PC-9 (cell line): Measurements from ENCODE around the gene C2CD4C. TPM values are rescaled to one million over a fixed set of nuclear protein-coding genes. Genes with fewer than 3 reads are reported as not detected.

Experiments used
- BruUV-seq: library from RNA; stranded (reverse); fragments of 400-500 nt; replicated peaks from 2 replicates; lab custom pipeline; 2021; lab: Mats Ljungman, UMichigan
- CTCF ChIA-PET: fragments of 300-600 bp; sonication (Branson Sonifier 250); formaldehyde crosslinking; loops from one replicate; lab custom pipeline; 2022; ENCODE audit warnings: antibody characterized with exemption; lab: Charles Lee
- POLR2A ChIA-PET: fragments of 300-600 bp; sonication (Branson Sonifier 250); formaldehyde crosslinking; loops from one replicate; lab custom pipeline; 2022; ENCODE audit warnings: antibody characterized with exemption; ENCODE audit not compliant: unreplicated experiment; lab: Charles Lee
- DNase-seq, 2 experiments: peaks; one replicate each; pipeline versions ENCODE4 v3.0.0 to v3.0.0-alpha.2; 2015 to 2022; ENCODE audit warnings: mixed read lengths in 1 of 2
- H2AFZ ChIP-seq: fragments of 200-600 bp; sonication (generic); 2 replicates; pipeline ENCODE4 v1.8.1; 2017; ENCODE audit warnings: antibody characterized with exemption
- H3F3A ChIP-seq: fragments of 200-600 bp; sonication (generic); 2 replicates; pipeline ENCODE4 v1.8.1; 2017; ENCODE audit warnings: antibody characterized with exemption, mild to moderate bottlenecking, low read depth; ENCODE audit not compliant: insufficient read depth
- H3K27ac ChIP-seq: fragments of 200-600 bp; sonication (generic); 2 replicates; pipeline ENCODE4 v1.6.1; 2016; ENCODE audit warnings: mixed run types
- H3K27me3 ChIP-seq: fragments of 200-600 bp; sonication (generic); 2 replicates; pipeline ENCODE4 v1.6.1; 2016; ENCODE audit warnings: low read depth, mixed run types; ENCODE audit not compliant: insufficient read depth
- H3K36me3 ChIP-seq: fragments of 200-600 bp; sonication (generic); 2 replicates; pipeline ENCODE4 v1.6.1; 2016; ENCODE audit warnings: low read depth, mixed run types
- H3K4me1 ChIP-seq: fragments of 200-600 bp; sonication (generic); replicated peaks from 2 replicates; pipeline ENCODE4 v1.6.1; 2016; ENCODE audit warnings: mixed run types; ENCODE audit not compliant: insufficient read depth
- H3K4me2 ChIP-seq: fragments of 200-600 bp; sonication (generic); 2 replicates; pipeline ENCODE4 v1.6.1; 2017; ENCODE audit warnings: mixed run types
- H3K4me3 ChIP-seq: fragments of 200-600 bp; sonication (generic); 2 replicates; pipeline ENCODE4 v1.6.1; 2016; ENCODE audit warnings: mixed run types
- H3K79me2 ChIP-seq: fragments of 200-600 bp; sonication (generic); 2 replicates; pipeline ENCODE4 v1.6.1; 2017; ENCODE audit warnings: low read depth, mixed run types
- H3K9me2 ChIP-seq: fragments of 200-600 bp; sonication (generic); 2 replicates; pipeline ENCODE4 v1.8.1; 2017; ENCODE audit warnings: mild to moderate bottlenecking; ENCODE audit not compliant: insufficient read depth
- H3K9me3 ChIP-seq: fragments of 200-600 bp; sonication (generic); 2 replicates; pipeline ENCODE4 v1.8.1; 2016; ENCODE audit warnings: low read depth; ENCODE audit not compliant: insufficient read depth
- H4K20me1 ChIP-seq: fragments of 200-600 bp; sonication (generic); 2 replicates; pipeline ENCODE4 v1.8.1; 2017; ENCODE audit not compliant: insufficient read depth
- EZH2 ChIP-seq: fragments of 200-600 bp; sonication (generic); IDR thresholded peaks from 2 replicates; pipeline ENCODE4 v1.8.0; 2017; ENCODE audit warnings: antibody characterized with exemption, low read depth
- intact Hi-C: fragments of 100-400 bp; cut with micrococcal nuclease; formaldehyde crosslinking; loops from one replicate; pipeline ENCODE4 v1.10.0; 2022; ENCODE audit not compliant: unreplicated experiment
- total RNA-seq: library from RNA; stranded (reverse); gene quantifications from 2 replicates; pipeline ENCODE4 v1.2.3, GENCODE V29; 2021
- TF ChIP-seq, protein P1 (sequence below): fragments of 200-600 bp; sonication (generic); conservative IDR thresholded peaks from 2 replicates; pipeline ENCODE4 v1.6.1; 2017; ENCODE audit warnings: mixed run types, antibody characterized with exemption, mild to moderate bottlenecking, moderate library complexity

C2CD4C gene
- total RNA-seq, 1 experiment from 2014 or later, result 1.2 TPM

DNA sequence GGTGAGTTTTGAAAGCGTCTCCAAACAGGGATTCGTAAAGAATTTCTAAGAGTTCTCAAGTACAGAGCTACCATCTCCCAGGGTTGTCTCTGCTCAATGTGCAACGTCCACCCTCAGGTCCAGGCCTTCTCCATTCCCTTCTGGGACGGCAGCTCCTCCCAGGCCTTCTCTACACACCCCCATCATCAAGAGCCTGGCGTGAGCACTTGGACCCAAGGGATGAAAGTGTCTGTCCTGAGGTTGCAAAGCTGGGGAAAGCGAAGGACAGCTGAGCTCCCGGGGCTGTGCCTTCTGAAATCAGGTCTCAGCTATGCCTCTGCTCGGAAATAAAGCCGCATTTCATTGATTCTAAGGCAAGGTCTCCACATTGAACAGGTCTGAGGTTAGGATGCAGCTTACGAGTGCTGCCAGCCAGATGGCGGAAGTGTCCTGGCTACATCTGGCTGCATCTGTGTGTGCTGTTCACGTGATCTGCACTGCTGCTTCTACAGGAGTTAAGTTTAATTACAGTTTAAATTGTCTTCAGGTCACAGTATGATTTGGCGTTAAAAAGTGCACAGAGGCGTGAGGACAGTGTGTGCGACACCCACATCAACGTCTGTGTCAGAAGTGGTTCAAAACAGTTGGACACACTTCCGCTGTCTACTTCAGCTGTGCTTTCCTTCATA lies 37.3 kb downstream of the C2CD4C start:
- intact Hi-C loops, result no loop called here
- Histone ChIP-seq H3K4me3 (no peak overlapping the region), H4K20me1 (no peaks in the 10 kb centered on the region), H2AFZ (no peak overlapping the region), H3K36me3 (no peaks in the 10 kb centered on the region), H3K4me2 (no peak overlapping the region), H3K4me1 (no peaks in the 10 kb centered on the region), H3K9me2 (no peaks in the 10 kb centered on the region), H3K27me3 (peaks cover 96% of the 10 kb centered on the region), H3K27ac (no peak overlapping the region), H3K9me3 (no peaks in the 10 kb centered on the region), H3K79me2 (no peaks in the 10 kb centered on the region), H3F3A (no peaks in the 10 kb centered on the region)
- ChIA-PET POLR2A (no interaction called here), CTCF (no interaction called here)
- TF ChIP-seq, protein P1, sequence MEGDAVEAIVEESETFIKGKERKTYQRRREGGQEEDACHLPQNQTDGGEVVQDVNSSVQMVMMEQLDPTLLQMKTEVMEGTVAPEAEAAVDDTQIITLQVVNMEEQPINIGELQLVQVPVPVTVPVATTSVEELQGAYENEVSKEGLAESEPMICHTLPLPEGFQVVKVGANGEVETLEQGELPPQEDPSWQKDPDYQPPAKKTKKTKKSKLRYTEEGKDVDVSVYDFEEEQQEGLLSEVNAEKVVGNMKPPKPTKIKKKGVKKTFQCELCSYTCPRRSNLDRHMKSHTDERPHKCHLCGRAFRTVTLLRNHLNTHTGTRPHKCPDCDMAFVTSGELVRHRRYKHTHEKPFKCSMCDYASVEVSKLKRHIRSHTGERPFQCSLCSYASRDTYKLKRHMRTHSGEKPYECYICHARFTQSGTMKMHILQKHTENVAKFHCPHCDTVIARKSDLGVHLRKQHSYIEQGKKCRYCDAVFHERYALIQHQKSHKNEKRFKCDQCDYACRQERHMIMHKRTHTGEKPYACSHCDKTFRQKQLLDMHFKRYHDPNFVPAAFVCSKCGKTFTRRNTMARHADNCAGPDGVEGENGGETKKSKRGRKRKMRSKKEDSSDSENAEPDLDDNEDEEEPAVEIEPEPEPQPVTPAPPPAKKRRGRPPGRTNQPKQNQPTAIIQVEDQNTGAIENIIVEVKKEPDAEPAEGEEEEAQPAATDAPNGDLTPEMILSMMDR, result no peak
- BruUV-seq, result no TSS peak
- no peak for DNase-seq

DNA sequence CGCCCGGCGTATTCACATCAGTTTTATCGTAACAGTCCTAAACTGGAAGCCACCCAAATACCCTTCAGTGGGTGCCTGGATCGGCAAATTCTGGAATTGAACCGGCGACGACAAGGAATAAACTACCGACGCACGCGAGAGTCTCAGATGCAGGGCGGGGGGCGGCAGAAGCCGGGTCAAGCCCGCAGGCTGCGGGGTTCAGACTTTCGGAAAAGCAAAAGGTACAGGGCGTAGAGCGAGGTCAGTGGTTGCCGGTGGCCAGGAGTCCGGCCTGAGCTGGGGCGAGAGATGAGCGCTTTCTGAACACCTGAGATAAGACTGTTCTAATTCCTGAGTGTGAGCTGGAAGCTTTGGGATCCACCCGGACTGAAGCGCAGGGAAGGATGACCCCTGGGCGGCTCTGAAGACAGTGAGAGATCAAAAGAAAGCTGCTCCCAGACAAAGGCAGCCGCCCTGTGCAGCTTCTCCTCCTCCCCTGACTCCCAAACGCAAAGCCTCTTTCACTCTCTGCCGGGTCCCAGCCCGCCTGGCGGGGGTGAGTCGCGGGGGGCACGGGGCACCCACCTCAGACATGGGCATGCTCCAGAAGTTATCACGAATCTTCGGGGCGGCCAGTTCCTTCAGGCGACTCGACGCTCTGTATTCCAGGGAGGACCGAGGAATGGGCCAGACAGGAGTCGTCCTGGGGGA lies 38.2 kb downstream of the C2CD4C start:
- Histone ChIP-seq H3K27me3 (peaks cover 98% of the 10 kb centered on the region), H3K4me2 (no peak overlapping the region), H3K4me3 (no peak overlapping the region), H3K4me1 (no peaks in the 10 kb centered on the region), H3K9me3 (no peaks in the 10 kb centered on the region), H3K36me3 (no peaks in the 10 kb centered on the region), H3K79me2 (no peaks in the 10 kb centered on the region), H3K27ac (no peak overlapping the region), H2AFZ (no peak overlapping the region), H3K9me2 (no peaks in the 10 kb centered on the region), H3F3A (no peaks in the 10 kb centered on the region), H4K20me1 (no peaks in the 10 kb centered on the region)
- no peak for DNase-seq
- ChIA-PET POLR2A (no interaction called here), CTCF (no interaction called here)
- intact Hi-C loops, result no loop called here
- BruUV-seq, result no TSS peak
- TF ChIP-seq, protein P1, result no peak
- TF ChIP-seq EZH2, result no peak

DNA sequence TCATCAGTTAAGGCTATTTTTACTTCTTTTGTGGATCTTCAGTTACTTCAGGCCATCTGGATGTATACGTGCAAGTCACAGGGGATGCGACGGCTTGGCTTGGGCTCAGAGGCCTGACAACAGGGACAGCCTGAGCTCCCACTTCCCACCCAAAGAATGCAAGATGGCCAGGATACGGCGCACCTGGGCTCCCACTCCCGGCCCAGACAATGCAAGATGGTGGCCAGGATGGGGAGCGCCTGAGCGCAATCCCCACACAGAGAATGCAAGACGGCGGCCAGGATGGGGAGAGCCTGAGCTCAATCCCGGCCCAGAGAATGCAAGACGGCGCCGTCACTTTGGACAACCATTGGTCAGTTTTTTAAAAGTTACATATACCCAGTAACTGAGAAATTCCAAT lies 39.1 kb downstream of the C2CD4C start:
- BruUV-seq, result no TSS peak
- no peaks in the 10 kb centered on the region for H3F3A ChIP-seq
- no peaks in the 10 kb centered on the region for H3K36me3 ChIP-seq
- no peak for TF ChIP-seq EZH2
- TF ChIP-seq, protein P1, result no peak
- no peaks in the 10 kb centered on the region for H3K9me3 ChIP-seq
- peaks cover 89% of the 10 kb centered on the region for H3K27me3 ChIP-seq
- no peaks in the 10 kb centered on the region for H3K79me2 ChIP-seq
- H2AFZ ChIP-seq, result no peak overlapping the region
- no peak for DNase-seq
- no peak overlapping the region for H3K4me2 ChIP-seq
- no peak overlapping the region for H3K4me3 ChIP-seq
- ChIA-PET CTCF (no interaction called here), POLR2A (no interaction called here)
- intact Hi-C loops, result no loop called here
- H3K9me2 ChIP-seq, result no peaks in the 10 kb centered on the region
- no peak overlapping the region for H3K27ac ChIP-seq
- no peaks in the 10 kb centered on the region for H4K20me1 ChIP-seq
- no peaks in the 10 kb centered on the region for H3K4me1 ChIP-seq
